ENCODE results near the gene GLG1.

Gene GLG1

DNA sequence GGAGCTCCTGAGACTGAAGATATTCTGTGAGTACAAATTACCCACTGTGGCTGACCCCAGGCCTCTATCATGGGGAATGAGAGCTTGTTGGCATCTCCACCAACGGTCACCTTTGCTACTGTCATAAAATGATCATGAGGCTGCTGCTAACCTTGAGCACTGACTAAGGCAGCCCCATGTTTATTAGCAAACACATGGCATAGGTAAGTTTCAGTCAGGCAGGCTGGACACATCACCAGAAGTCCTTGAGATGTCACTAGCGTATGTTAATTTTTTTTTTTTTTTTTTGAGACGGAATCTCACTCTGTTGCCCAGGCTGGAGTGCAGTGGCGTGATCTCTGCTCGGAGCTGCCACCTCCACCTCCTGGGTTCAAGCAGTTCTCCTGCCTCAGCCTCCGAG lies 1.5 kb upstream of the GLG1 start:
- no peak for DNase-seq

DNA sequence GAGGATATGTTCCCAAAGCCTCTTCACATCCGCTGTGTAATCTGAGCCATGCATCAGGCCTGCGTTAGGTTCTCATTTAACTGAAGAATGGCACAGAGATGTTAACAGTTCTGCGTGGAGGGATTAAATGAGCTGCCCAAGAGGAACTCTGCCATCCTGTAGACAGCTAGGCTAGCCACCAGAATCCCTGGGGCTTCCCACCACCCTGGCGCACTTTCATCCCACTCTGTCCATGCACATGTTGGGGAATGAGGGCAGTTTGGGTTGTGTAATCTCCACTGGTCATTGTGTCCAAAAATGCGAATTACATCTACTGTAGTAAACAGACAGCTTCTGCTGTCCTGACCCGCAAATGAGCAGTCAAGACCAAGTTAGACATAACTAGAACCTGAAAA lies 1.0 kb upstream of the GLG1 start:
- no peak for DNase-seq

DNA sequence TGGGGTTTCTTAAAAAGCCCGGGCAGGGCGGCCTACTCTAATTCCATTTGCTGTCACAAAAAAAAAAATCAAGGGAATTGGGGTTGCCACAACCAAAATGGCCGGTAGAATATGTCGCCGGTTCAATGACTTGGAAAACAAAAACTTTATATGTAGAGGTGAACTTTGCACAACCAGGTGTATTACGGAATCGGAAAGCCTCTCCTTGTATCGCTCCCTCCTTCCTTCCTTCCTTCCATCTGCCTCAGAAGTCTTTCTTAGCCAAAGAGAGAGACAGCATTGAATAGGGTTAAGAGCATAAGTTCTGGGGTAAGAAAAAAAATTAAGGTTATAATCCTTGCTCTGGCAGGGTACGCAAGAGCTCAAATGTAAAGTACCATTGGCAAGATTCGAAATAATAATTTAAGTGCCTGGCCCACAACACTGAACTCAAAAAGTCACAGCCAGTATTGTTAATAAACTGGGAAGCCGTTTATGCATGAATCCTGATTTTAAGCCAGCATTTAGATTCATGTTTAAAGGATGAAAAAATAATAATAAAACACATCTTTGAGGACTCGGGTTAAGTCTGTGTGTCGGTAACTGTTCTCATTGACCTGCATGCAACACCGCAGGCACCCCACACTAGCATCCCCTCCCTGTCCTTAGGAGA lies 522 bp upstream of the GLG1 start:
- DNase-seq: no peak

DNA sequence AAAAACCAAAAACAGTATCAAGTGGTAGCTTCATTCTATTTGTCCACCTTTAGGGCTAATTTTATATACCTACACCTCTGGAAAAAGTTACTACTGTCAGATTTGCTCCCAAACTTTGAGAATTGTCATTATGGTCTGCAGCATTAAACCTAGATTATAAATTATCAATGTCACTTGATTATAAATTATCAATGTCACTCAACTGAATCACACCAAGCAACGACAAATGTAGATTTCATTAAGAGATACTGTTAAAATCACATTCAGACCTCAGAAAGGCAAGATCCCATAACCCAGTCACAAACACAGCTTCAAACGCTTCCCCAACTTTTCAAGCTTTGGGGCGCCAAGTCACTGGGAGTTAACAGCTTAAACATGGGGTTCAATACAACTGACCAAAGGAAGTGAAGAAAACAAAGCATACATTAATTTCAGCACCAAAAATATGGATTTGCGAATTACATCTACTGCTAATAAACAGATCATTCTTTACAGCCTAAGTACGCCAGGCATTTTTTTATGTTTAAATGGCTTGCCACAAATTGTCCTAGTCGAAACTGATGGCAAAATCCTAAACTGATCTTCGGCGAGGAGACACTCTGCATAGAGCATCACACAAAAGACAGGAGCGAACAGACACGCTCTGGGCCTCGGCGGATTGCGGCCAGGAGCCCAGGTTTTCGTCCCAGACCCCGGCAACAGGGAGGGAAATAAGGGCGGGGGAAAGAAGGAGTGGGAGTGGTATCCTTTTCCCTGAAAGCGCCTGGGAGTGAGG lies 981 bp downstream of the GLG1 start:
- no peak for DNase-seq

DNA sequence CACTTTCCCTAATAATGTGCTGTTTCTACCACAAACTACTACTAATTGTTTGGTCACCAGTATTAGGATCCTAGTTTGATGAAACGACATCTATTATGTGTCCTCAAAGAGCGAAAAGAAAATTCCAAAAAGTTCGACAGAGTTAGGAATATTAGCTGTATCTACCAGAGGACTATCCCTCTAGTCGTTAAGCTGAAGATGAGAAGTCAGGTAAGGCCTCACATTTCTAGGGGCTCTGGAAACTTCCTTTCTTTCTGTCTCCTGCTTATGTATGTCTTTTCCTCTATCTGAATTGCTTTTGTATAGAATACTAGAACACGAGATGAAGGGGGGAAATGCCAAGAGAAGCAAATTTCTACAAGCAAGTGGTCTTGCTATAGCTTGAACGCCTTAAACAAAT lies 1.6 kb downstream of the GLG1 start:
- no peak for DNase-seq

DNA sequence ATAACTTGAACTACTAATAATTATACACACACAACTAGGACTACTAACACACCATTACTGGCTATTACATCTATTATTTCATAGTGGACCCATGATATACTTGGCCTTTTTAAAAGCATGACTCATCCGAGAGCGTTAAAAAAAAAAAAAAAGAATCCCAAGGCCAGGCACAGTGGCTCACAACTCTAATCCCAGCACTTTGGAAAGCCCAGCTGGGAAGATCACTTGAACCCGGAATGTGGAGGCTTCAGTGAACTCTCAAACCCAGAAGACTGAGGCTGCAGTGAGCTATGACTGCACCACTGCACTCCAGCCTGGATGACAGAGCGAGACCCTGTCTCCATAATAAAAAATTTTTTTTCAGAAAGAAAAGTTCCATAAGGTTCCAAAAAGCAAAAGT lies 3.1 kb downstream of the GLG1 start:
- no peak for DNase-seq

DNA sequence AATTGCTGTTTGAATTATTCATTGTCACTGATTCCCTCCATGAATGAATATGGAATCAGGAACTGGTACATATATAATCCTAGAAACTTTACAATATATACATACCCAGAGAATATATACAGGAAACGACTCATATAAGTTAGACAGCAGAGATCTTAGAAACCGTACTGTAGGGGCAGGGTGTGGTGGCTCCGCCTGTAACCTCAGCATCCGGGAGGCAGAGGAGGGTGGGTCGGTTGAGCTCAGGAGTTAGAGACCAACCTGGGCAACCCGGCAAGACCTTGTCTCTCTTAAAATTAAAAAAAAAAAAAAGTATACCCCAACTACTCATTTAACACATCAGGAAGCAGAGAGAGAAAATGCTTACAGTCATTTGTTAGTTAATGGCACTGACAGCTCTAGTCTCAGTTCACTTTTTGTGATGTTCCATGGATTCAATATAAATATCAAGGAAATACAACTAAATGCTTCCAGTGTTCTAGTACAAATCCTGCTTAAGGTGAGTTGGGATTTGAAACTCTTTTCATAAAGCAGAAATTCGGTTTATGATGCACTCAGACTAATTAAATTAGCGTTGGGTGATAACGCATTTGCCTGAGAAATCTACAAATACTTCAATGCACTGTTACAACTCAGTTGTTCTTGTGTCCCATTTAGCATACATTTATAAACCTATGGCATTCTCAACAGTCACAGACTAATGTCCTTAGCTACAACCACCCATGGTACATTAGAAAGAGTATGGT lies 5.6 kb downstream of the GLG1 start:
- DNase-seq: no peak

DNA sequence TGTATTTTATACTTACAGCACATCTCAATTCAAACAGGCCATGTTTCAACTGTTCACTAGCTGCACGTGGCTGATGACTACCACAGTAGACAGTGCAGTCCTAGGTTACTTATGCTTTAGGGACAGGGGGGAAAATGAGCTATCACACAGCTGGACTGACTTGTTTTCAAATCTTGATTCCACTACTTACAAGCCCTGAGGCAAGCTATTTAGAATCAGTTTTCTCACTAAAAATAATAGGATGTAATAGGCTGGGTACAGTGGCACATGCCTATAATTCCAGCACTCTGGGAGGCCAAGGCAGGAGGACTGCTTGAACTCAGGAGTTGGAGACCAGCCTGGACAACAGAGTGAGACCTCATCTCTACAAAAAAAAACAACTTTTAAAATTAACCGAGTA lies 10.3 kb downstream of the GLG1 start:
- DNase-seq: no peak

DNA sequence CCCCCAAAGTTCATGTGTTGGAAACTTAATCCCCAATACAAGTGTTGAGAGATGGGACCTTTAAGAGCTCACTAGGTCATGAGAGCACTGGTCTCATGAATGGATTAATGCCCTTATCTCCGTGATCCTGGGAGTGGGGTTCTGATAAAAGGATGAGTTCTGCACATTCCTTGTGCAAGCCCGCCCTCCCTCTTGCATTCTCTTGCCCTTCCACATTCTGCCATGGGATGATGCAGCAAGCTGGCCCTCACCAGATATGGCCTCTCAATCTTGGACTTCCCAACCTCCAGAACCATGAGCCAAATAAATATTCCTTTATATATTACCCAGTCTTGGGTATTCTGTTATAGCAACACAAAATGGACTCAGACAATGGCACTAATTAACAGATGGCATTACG lies 14.1 kb downstream of the GLG1 start:
- no peak for DNase-seq

DNA sequence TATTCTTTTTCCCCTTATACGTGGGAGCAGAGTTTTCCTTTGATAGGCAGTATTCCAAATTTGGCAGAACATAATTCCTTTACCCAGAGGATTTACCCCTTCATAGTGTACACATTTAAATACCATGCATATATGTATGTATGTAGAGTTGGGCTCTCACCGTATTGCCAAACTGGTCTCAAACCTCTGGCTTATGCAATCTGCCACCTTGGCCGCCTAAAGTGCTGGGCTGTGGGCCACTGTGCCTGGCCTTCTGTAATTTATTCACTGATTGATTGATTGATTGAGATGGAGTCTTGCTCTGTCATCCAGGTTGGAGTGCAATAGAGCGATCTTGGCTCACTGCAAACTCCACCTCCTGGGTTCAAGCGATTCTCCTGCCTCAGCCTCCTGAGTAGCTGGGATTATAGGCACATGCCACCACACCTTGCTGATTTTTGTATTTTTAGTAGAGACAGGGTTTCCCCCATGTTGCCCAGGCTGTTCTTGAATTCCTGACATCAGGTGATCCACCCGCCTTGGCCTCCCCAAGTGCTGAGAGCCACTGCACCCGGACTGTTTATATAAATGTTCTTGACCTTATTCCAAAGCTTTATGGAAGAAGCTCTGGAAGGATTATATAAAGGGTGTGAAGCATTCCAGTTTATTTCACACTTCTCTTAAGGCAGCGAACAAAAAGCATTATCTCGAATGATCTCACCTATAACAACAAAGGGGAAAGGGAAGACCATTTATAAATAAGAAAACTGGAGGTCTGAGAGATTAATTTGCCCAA lies 14.9 kb downstream of the GLG1 start:
- DNase-seq: no peak

DNA sequence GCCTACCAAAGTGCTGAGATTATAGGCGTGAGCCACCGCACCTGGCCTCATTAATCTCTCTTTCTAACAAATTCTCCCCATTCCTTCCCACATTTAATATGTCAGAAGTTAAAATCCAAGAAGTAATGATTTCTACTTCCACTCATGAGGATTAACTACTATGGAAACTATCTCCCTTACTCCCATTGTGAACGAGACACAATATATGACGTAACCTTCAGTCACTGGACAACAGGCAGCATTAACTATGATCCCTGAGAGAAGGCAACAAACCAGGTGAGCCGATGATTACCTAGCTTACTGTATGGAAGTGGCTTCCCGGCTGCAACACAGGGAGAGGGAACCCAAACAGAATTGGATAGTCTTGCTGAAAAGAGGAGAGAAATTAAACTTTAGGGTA lies 20.0 kb downstream of the GLG1 start:
- DNase-seq: no peak

DNA sequence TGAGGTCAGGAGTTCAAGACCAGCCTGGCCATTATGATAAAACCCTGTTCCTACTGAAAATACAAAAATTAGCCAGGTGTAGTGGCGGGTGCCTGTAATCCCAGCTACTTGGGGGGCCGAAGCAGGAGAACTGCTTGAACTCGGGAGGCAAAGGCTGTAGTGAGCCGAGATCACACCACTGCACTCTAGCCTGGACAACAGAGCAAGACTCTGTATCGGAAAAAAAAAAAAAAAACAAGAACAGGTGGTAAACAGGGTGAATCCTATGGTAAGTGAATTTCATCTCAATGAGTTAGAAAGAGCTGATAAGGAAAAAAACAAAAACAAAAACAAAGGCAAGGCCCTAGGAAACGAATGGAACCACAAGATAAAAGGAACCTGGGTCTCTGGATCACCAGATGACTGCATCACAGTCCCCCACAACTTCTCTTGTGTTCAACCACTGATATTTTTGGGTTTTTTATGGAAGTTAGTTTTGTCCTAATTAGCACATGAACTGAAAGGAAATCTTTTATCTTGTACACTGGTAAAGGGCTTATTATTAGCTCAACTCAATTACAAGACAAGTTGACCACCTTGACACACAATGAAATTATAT lies 21.0 kb downstream of the GLG1 start:
- no peak for DNase-seq

DNA sequence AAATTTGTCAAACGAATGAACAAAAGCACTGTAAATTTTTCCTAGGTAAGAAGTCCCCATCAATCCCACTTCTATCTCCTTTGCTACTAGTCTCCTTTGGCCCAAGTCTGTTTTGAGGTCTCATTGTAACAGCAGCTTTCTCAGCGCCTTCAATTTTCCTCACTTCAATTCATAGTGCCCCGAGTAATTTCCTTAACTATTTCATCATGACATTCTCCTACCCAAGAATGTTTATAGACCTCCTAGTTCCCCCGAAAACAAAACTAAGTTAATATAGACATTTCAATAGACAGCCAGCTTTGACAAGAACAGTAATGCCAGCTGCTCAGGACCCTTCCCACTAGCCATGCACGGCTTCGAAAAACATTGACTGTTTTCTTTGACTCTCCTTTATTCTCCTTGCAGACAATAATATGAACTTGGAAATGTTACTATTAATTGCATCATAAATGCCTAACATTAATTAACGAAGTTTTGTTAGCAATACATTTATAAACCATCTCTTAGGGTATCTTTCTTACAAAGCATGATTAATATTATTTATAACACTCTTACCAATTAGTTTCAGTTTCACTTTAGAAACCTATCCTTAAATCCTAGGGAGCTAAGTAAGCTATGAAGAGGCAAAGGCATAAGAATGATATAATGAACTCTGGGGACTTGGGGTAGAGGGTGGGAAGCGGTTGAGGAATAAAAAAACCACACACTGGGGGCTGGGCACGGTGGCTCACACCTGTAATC lies 22.8 kb downstream of the GLG1 start:
- DNase-seq: no peak

DNA sequence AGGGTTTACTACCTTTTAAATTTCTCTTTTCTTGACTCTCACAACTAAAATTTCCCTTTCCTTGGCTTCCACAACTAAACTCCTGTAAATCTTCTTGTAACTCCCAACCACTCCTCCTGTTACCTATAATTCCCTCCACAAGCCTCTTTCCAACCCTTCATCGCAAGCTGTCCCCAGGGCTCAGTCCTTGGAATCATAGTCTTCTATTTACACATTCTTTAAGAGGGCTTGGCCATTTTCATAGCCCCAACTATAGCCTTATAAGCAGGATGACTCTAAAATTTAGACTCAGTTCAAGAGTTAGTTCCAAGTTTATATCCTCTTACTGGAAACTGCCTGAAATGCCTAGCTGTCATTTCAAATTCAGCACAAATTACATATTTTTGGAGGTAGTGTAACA lies 23.9 kb downstream of the GLG1 start:
- DNase-seq: no peak

DNA sequence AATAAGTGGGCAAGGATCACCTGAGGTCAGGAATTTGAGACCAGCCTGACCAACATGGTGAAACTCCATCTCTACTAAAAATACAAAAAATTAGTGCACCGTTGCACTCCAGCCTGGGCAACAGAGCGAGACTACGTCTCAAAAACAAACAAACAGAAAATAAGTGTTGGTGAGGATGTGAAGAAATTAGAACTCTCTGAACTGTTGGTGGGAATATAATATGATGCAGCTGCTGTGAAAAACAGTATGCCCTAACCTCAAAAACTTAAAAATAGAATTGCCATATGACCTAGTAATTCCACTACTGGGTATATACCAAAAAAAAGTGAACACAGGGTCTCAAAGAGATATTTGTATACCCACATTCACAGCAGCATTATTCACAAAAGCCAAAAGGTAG lies 26.1 kb downstream of the GLG1 start:
- DNase-seq: no peak

DNA sequence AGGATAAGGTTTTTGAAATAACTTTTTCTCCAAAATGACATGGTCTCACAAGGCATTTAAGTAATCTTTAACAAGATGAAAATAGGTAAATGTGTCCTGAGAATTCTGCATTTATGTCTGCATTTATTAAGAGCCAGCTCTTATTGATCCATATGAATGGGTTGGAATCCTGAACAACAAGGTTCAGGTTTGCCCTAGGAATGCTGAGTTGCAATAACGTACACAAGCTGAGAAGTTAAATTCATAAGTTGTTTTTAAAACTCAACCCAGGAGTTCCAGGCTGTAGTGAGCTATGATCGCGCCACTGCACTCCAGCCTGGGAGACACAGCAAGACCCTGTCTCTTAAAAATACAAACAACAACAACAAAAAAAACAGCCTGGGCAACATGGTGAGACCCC lies 28.1 kb downstream of the GLG1 start:
- DNase-seq: no peak

DNA sequence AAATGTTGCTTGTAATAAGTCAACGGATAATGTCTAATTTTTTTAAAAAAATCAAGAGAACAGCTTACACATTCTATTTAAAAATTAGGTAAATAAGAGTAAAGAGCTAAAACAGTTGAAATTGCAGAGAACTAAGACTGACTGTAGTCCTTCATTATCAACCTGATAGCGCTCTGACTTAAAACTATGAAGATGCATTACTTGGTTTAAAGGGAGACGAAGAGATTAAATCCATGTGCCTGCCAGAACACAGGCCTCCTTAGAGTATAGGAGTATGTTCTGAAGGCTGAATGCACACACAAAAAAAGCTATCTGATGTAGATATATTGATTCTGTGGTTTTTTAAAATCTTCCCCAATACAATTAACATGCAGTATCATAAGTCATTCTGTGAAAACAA lies 28.5 kb downstream of the GLG1 start:
- DNase-seq: no peak

DNA sequence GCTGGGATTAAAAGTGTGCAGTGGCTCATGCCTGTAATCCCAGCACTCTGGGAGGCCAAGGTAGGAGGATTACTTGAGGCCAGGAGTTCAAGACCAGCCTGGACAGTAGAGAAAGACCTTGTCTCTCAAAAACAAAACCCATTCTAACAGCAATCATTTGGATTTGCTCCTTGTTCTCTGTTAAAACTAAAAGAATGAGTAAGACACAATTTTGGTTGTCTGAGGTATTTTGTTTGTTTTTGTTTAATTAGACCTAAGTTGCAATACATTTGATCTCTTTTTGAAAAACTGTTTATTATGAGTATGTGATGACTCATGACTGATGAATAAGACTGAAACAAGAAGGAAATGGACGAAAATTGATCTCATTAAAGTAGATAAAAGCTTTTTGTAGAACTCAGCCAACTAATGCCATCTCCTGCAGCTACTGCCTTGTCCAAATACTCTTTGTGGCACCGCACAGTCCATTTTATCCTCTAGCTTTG lies 29.0 kb downstream of the GLG1 start:
- DNase-seq: no peak

DNA sequence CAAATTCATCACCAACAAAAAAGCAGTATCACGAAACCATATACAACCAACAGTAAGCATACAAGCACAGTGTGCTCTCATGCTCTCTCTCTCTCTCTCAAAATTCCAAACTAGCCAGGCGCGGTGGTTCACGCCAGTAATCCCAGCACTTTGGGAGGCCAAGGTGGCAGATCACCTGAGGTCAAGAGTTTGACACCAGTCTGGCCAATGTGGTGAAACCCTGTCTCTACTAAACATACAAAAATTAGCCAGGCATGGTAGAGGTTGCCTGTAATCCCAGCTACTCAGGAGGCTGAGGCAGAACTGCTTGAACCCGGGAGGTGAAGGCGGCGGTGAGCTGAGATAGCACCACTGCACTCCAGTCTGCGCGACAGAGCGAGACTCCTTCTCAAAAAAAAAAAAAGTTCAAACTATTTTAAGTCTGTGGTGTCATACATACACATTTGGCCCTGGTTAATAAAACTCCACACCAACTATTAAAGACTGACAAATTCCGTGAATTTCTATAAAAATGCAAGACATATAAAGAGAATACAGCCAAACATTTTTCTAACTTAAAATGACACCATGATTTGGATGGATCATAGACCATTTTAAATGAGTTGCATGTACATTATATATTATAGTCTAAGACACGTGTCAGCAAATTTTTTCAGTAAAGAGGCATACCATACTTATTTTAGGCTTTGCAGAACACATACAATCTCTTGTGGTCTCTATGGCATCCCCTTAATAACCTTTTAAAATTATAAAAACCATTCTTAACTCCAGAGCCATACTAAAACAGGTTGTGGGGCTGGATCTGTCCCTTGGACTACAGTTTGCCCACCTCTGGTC lies 30.9 kb downstream of the GLG1 start:
- DNase-seq: no peak

DNA sequence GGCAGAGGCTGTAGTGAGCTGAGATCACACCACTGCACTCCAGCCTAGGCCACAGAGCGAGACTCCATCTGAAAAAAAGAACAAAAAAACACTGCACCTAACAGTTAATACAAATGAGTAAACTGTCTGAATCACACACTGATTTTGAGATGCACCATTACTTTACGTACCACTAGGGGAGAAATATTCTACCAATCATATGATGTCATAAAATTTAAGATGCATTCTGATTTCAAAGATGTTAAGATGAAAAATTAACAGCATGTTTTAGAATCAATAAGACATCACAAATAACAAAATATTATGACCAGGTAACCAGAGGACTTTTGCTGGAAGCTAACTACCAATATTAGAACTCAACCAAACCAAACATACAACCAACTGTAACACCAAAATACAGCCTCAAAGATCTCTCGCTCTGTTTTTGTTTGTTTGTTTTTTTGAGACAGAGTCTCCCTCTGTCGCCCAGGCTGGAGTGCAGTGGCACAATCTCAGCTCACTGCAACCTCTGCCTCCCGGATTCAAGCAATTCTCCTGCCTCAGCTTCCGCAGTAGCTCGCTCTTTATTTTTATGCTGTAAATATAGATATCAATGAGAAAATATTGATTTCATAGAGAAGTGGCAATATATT lies 31.6 kb downstream of the GLG1 start:
- DNase-seq: no peak

DNA sequence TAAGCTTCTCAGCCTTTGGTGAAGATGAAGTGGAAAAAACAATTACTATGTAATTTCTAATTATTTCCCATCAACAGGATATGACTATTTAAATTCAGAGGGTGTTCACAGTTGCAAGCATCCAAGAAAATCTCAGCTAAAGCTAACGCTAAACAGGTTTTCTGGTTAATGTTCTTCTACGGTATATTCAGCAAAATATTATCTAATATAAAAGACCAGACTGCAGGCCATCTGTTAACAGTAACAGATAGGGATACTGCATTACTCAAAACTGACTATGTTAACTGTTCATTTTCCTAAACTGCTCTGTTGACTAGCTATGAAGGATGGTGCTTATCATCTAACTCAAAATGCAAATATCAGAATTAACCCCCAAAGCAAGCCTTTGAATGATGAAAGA lies 32.8 kb downstream of the GLG1 start:
- no peak for DNase-seq
